SK-N-SH treated with all-trans-retinoic acid at 6 μM for 48 hours (cell line): ENCODE data around the gene GNB4.

ENCODE experiments used
- ARNTL ChIP-seq: fragments of 450-650 bp; formaldehyde crosslinking; IDR thresholded peaks from 2 replicates; pipeline ENCODE4 v1.5.0; 2020; ENCODE audit warnings: low read depth, mild to moderate bottlenecking, moderate library complexity, borderline replicate concordance
- CSDC2 ChIP-seq: fragments of 250-450 bp; sonication (Bioruptor Pico); IDR thresholded peaks from 2 replicates; pipeline ENCODE4 v1.5.0; 2020; ENCODE audit warnings: mild to moderate bottlenecking, moderate library complexity

- TF ChIP-seq ARNTL (no peak), CSDC2 (CRISPR knock-in tag) (no peak)
Measured at GRCh38 chr3:179476215-179476614, 24.9 kb upstream of the GNB4 start.
